ENCODE measurements around the gene GTF2H2C_2.
"Not testable (repeated sequence)": the region's sequence is repeated elsewhere in the genome, so short reads cannot be mapped to it uniquely, and the experiment has no call there.

The GTF2H2C_2 gene

DNA sequence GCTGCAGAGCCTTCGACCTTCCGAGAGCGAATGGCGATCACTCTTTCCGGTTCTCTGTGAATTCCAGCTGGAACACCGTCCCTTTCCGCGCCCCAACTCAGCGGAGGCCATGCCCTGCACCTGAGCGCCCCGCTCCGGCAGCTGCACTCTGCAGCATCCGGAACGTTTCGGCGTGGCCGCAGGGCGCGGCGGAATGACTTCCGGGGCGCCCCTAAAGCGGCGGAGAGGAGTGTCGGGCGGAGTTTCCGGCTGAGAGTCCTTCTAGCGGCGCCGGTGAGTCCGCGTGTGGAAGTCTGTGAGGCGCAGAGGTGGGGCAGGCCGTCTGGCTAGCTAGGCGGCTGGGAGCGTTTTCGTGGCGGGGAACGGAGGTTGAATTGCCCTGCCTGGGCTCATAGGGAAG lies at the start of gene GTF2H2C_2:
TSS of gene GTF2H2C_2 (plus strand) at position 252 of the 400 bp plus-strand sequence.
- H3K27me3 ChIP-seq; H3K4me3 ChIP-seq; H3K9me3 ChIP-seq; DNase-seq; intact Hi-C loops (cut with DNase I); H3K4me1 ChIP-seq; H3K36me3 ChIP-seq; H3K27ac ChIP-seq: not testable (repeated sequence)
- ATAC-seq = peak; percentile 99

DNA sequence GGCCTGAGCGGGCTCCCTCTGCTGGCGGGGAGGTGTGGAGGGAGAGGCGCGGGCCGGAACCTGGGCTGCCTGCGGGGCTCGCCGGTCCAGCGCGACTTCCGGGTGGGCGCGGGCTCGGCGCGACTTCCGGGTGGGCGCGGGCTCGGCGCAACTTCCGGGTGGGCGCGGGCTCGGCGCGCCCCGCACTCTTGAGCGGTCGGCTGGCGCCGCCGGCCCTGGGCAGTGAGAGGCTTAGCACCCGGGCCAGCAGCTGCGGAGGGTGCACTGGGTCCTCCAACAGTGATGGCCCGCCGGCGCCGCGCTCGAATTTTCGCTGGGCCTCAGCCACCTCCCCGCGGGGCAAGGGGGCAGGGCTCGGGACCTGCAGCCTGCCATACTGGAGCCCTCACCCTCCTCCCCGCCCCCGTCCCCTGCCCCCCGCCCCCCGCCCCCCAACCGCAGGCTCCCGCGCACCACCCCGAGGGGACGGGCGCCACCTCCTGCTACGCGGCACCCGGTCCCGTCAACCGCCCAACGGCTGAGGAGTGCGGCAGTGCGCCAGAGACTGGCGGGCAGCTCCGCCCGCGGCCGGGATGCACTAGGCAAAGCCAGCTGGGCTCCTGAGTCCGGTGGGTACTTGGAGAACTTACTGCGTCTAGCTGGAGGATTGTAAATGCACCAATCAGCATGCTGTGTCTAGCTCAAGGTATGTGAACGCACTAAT lies 14.0 kb upstream of the GTF2H2C_2 start:
- ATAC-seq (peak; percentile 71), DNase-seq (peak; percentile 73)
- peak overlapping the region; percentile 40 for H3K4me3 ChIP-seq
- H3K36me3 ChIP-seq; H3K27me3 ChIP-seq; H3K9me3 ChIP-seq; intact Hi-C loops (cut with DNase I); H3K4me1 ChIP-seq: not testable (repeated sequence)
- H3K27ac ChIP-seq = peak overlapping the region; percentile 72

DNA sequence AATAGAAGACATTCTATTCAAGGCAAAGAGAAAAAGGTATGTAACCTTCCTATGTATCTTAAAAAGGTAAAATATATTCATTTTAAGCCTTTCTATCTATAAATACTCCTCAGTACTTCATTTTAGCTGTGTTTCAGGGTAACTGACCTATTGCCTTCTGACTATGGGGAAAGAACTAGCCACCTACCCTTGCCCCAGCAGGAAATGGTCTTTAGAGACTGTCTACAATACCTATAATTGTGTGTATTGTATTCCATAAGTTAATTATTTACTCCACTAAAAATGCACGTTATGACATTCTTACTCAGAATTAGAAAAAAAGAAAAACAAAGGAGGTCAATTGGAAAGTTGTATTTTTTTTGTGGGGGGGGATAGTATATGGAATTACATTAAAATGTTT lies 6.2 kb downstream of the GTF2H2C_2 start:
- intact Hi-C loops (cut with DNase I); H3K4me3 ChIP-seq; DNase-seq; ATAC-seq; H3K27me3 ChIP-seq; H3K9me3 ChIP-seq; H3K4me1 ChIP-seq; H3K36me3 ChIP-seq; H3K27ac ChIP-seq: not testable (repeated sequence)

DNA sequence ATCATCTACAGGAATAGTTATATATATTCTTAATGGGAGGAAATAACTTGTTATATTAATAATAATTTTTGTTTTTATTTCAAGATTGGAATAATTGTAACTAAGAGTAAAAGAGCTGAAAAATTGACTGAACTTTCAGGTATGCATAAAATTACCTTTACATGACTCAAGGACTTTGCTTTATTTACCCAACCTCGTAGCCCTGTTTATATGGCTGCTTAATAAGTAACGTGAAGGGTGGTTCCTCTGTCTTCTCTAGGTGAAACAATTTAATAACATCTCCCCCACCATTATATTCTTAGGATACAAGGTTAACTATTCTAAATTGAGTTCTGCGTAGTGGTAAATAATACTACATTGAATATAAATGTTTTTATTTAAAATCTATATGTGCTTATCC lies 8.0 kb downstream of the GTF2H2C_2 start:
- H3K4me1 ChIP-seq; H3K4me3 ChIP-seq; H3K36me3 ChIP-seq; H3K27me3 ChIP-seq; intact Hi-C loops (cut with DNase I); H3K27ac ChIP-seq; H3K9me3 ChIP-seq; DNase-seq; ATAC-seq: not testable (repeated sequence)

DNA sequence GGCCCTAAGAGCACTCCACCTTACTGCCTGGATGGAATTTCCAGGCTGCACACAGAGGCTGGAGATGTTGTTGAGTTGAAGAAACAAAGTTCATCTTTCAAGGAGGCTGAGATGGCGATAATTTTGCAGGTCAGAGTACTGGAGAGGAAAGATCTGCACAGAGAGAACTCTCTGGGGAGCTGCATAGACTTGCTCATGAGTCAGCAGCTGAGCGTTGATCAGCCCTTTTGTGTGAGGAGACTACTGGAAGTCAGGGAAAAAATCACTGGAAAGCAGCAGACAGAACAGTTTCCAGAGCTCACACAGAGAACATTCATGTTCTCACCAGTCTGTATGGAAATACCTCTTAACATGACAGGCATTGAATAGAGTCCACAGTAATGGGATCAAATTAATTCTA lies 23.4 kb downstream of the GTF2H2C_2 start:
- ATAC-seq; intact Hi-C loops (cut with DNase I): not testable (repeated sequence)

DNA sequence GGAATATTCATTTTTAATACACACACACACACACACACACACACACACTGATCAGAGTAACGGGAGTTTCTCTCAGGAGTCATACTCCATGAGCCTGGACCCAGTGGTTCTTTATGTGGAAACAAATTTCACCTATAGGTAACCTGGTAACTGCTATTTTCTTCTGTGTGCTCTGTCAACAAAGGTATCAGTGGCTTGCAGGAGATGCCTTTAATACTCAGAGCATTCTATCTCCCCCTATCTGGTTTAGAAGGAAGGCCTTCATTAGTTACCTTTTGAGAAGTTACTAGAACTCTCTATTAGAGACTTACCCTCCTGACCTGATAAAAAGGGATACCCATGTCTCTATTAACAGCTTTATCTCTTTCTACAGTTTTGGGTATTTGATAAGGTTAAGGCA lies 34.4 kb downstream of the GTF2H2C_2 start:
- ATAC-seq; H3K4me3 ChIP-seq; H3K27ac ChIP-seq; H3K4me1 ChIP-seq; DNase-seq; H3K36me3 ChIP-seq; intact Hi-C loops (cut with DNase I); H3K9me3 ChIP-seq; H3K27me3 ChIP-seq: not testable (repeated sequence)

More for the DNA sequence above, 23.4 kb downstream of the GTF2H2C_2 start:
- not testable (repeated sequence) for H3K36me3 ChIP-seq, H3K27ac ChIP-seq, H3K27me3 ChIP-seq, H3K9me3 ChIP-seq, H3K4me1 ChIP-seq, DNase-seq, H3K4me3 ChIP-seq

DNA sequence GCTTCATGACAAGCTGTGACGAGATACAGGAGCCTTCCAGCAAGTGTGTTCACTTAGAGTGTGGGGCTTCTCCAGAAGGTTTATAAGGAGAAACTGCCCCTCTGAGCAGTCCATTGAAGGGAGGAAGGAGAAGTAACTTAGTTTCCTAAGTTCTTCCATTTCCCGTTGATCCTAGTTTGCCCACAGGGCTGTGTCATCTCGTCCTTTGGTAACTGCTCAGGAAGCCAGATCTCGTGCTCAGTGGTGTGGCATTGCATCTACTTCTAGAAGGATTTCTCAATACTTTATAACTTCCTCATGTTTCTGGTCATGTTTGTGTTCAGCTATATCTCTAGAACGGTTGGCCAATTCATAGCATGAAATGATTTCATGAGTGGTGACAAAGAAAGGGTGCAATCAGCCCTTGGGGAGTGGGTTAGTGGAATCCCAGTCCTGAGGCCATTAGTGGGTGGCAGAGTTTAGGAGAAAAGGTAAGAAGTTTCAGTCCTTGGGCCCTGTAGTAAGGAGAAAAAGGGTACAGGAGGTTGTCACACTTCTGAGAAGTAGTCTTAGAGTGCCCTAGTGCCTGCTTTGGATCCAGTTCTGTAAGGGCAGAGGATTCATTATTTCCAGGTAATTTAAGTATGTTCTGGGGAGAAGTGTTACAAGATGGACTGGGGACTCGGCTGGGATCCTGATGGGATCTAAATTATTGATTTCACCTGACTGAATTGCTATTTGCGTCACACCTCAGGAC lies 36.2 kb downstream of the GTF2H2C_2 start:
- peak; percentile 93 for ATAC-seq
- DNase-seq; H3K36me3 ChIP-seq; H3K4me1 ChIP-seq; H3K4me3 ChIP-seq; H3K9me3 ChIP-seq; intact Hi-C loops (cut with DNase I); H3K27ac ChIP-seq; H3K27me3 ChIP-seq: not testable (repeated sequence)

DNA sequence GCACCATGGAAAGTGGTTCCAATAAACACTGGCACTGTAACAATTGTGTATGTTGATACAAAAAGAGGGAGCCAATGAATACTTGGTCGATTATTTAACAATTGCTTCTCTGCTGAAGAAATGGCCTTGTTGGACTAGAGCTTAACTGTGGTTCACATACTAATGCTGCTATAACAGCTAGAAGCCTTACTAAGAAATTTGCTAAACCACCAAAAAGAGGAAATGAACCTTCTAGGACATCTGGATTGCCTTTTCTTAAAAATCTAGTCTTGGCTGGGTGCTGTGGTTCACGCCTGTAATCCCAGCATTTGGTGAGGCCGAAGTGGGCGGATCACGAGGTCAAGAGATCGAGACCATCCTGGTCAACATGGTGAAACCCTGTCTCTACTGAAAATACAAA lies 41.9 kb downstream of the GTF2H2C_2 start:
- H3K9me3 ChIP-seq; intact Hi-C loops (cut with DNase I); H3K4me3 ChIP-seq; H3K27ac ChIP-seq; H3K27me3 ChIP-seq; H3K36me3 ChIP-seq; DNase-seq; H3K4me1 ChIP-seq: not testable (repeated sequence)
- peak; percentile 75 for ATAC-seq

DNA sequence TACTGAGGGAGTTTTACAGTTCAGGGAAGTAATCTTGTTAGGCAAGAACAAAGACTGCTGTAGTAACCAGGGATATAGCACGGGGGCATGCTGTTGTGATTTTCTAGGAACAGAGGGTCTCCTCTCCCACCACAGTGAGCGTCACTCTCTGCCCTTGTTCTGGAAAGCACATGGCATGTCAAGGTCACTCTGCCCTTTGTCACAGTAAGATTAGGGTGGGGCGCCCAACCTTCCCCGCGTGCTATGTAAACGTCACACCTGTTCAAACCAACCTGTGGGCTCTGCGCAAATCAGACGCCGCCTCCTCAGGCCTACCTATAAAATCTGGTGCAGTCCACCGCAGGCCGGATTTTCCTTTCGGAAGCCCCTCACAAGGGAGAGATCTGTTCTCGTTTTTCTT lies 44.0 kb downstream of the GTF2H2C_2 start:
- H3K4me3 ChIP-seq; intact Hi-C loops (cut with DNase I); DNase-seq; H3K36me3 ChIP-seq; H3K27me3 ChIP-seq; H3K4me1 ChIP-seq; H3K9me3 ChIP-seq; H3K27ac ChIP-seq: not testable (repeated sequence)
- ATAC-seq = peak; percentile 33

DNA sequence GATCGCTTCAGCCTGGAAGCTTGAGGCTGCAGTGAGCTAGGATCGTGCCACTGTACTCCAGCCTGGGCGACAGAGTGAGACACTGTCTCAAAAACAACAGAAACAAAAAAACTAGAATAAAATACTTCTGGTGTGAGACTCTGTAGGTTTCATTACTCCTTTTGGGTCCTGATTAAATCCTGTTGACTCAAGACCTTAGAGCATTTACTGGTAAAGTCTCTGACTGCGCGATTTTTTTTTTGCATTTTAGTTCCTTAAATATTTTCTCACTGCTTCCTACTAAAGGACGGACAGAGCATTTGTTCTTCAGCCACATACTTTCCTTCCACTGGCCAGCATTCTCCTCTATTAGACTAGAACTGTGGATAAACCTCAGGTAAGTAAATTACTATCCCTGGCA lies 46.8 kb downstream of the GTF2H2C_2 start:
- DNase-seq; intact Hi-C loops (cut with DNase I); H3K4me1 ChIP-seq; H3K27me3 ChIP-seq; H3K27ac ChIP-seq; H3K9me3 ChIP-seq; H3K4me3 ChIP-seq; H3K36me3 ChIP-seq: not testable (repeated sequence)
- ATAC-seq = peak; percentile 14

DNA sequence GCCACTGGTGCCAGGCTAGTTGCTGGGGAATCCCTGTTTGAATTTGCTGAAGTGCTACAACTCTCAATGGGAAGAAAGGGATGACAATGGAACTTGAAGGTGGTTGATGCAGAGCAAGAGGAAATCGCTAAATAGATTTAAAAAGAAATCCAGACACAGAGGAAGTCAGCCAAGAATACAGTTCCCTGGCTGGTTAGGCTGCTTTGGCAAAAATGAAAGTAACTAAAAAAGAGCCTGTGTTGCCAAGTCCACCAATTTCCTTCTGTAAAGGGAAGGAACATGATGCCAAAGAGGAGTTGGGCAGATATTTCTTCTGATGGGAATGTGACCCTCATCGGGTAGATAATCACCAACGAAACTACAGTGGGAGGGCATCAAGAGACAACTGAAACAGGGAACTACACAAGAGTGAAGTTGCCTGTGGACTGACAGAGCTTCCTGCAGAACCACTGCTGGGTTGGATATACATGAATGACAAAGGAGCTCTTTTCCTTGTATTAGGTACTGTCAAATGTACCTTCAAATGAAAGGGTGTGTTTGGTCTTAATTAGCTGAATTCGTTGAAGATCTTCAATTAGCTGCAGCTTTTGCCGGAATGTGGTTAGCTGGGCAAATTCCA lies 49.0 kb downstream of the GTF2H2C_2 start:
- H3K27me3 ChIP-seq; H3K4me3 ChIP-seq; H3K27ac ChIP-seq; H3K9me3 ChIP-seq; H3K36me3 ChIP-seq; H3K4me1 ChIP-seq; intact Hi-C loops (cut with DNase I); DNase-seq: not testable (repeated sequence)
- peak; percentile 75 for ATAC-seq

DNA sequence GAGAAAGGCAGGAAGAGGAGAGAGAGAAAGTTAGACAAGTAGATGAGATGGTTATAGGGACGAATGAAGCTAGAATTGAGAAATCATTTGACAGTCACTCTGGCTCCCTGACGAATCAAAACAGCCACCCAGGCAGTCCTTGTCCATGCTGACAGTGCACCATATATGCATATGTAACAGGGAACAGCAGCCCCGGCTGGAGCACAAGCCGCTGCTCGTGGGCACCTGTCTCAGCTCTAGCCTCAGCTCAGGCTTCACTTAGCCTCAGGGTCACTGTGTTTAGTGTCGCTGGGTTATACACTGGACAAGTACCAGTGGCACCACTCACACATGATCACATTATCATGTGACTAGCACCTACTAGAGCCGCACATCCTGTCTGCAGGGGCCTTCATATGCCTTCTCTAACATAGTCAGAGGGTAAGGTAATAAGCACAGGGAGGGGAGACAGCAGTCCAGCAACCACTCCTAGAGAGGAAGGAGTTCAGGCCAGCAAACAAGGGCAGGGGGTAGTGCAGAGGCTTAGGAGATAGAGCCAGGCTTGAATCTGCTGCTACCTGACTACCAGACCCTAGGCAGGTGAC lies 54.9 kb downstream of the GTF2H2C_2 start:
- intact Hi-C loops (cut with DNase I); DNase-seq; H3K4me1 ChIP-seq; H3K27ac ChIP-seq; H3K4me3 ChIP-seq; H3K36me3 ChIP-seq; H3K9me3 ChIP-seq; H3K27me3 ChIP-seq: not testable (repeated sequence)
- ATAC-seq = peak; percentile 36
